Embryonic facial prominence (tissue), 1 donor: ENCODE measurements around the gene SYTL5.
"Not testable (repeated sequence)": the region's sequence is repeated elsewhere in the genome, so short reads cannot be mapped to it uniquely, and the experiment has no call there.

Experiments used
- DNase-seq: peaks from one replicate; pipeline ENCODE4 v3.0.0-alpha.2; 2016; ENCODE audit errors: extremely low spot score

The SYTL5 gene

DNA sequence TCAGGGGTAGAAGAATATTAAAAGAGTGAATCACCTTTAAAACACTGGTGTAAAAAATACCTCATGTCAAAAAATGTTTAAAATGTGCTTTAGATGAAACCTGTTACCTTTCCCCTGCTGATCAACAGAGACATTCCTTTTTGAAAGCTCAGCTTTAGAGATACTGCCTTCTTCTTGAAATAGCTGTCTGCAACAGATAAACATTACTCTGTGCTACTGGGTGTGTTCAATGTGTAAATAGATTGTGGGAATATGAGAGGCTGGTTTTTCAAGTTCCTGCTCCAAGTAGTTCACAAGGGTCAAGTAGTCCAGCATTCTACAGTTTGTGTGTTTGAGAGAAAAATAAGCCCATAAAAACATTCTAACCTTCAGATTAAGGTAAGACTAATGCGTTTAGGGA lies at the start of gene SYTL5:
Gene SYTL5 (plus strand): TSS at position 263 of the 400 bp plus-strand sequence. CDS start 27,337 bp downstream, outside the sequence.
- DNase-seq = no peak

DNA sequence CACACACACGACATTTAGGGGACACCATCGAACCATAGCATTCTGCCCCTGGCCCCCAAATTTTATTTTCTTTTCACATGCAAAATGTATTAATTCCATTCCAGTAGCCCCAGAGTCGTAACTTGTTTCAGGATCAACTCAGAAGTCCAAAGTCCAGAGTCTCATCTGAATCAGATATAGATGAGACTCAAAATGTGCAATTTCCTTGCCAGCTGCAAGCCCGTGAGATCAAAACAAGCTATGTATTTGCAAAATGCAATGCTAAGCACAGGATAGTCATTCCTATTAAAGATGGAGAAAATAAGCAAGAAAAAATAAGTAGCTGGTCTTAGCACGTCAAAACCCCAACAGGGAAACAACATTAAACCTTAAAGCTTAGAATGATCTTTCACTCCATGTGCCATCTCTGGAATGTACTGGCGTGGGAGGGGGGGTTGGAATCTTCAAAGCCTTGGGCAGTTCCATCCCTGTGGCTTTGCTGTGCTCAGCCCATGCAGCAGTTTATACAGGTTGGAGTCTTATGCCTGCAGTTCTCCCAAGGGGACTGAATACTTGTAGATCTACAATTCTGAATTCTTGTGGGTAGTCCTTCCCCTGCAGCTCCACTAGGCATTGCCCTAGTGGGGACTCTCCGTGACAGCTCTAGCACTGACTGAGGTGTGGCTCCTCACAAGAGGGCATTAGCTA lies 47.7 kb upstream of the SYTL5 start:
- DNase-seq = no peak

DNA sequence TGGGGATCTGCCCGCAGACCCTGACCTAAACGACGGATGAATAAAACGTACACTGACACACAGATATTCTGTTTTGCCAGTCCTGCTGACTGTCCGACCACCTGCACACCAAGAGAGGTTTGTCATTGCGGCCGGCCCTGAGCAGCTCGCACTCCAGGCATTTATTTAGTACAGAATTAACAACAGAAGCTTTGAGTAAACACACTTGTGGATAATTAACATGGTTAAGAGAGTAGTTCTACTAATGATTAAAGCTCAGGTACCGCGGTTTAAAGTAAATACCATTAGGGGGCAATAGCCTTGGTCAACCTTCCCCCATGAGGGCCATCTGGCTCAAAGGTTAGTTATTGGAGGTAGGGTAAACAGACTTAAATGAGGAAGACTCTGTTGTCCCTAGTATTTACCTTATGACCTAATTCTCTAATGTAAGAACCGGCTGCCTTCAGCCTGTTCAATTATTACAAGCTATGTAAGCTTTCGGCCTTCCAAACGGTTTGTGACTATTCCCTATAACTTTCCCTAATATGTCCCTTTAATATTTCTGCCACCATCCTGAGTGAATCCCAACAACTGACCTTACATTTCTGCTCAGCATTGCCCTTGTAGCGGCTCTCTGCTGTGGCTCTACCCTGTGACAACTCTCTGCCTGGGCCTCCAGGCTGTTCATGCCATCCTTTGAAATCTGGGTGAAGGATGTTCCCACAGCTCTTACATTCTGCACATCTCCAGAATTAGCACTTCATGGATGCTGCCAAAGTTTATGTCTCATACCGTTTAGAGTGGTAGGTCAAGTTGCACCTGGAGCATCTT lies 46.9 kb upstream of the SYTL5 start:
- no peak for DNase-seq

DNA sequence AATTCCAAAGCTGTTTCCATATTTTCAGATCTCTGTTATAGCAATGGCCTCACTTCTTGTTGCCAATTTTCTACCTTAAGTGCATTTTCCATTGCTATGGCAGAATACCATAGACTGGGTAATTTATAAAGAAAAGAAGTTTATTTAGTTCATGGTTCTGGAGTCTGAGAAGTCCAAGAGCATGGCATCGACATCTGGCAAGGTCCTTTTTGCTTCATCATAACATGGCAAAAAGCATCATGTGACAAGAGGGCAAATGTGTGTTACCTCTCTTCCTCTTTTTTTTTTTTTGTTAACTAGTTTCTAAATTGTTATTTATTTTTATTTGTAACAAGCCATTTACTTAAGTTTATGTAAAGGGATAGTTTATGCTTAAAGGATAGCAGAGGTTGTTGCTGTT lies 45.2 kb upstream of the SYTL5 start:
- DNase-seq = no peak

DNA sequence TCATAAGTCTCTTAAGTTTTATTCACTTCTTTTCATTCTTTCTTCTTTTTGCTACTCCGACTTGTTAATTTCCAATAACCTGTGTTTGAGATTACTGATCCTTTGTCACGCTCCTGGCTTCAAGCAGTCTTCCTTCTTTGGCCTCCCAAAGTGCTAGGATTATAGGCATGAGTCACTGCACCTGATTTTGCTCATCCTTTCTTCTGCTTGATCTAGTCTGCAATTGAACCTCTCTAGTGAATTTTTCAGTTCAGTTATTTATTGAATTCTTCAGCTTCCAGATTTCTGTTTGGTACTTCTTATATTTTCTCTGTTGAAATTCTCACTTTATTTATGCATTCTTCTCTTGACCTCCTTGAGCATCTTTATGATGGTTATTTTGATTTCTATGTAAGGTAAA lies 38.6 kb upstream of the SYTL5 start:
- no peak for DNase-seq

DNA sequence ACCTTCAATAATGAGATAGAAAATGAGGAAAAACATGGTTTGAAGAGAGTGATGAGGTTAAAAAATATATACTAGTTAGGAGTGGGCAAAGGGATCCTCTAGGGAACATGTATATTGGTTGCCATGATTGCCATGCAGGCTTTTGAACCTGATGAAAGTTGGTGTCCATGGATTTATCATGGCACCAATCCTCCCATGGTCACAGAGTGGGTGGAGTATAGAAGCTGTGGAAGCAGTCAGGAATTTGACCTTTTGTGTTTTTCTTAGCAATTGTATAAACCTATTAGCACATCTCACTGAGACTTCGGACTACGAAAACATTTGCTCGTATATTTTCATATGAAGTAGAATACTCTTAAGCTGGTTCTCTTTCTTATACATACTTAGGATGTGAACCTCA lies 30.9 kb upstream of the SYTL5 start:
- no peak for DNase-seq

DNA sequence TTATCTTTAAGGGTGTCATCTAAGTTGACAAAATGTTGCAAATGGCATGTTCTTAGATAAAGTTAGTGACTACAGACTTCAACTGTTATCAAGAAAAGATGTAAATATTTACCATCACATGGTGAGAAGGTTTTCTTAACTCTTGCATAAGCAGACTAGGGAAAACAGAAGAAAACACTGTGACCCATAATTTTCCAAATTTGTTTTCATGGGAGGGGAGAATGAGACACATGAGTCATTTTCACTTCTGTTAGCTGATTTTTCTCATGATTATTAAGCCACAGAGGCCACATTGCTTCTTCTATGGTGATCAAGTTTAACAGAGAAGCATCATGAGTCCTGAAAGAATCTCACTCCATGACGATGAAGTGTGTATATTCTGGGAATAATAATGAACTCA lies 30.2 kb upstream of the SYTL5 start:
- DNase-seq = no peak

DNA sequence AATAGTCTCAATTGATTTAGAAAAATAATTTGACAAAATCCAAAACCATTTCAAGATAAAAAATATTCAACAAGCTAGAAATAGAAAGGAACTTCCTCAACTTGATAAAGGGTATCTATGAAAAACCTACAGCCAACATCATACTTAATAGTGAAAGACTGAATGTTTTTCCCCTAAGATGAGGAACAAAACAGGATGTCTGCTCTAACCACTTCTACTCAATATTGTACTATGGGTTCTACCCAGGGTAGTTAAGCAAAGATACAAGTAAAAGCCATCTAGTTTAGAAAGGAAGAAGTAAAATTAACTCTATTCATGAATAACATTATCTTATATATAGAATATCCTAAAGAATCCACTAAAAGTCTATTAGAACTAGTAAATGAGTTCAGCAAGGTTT lies 21.5 kb upstream of the SYTL5 start:
- no peak for DNase-seq

DNA sequence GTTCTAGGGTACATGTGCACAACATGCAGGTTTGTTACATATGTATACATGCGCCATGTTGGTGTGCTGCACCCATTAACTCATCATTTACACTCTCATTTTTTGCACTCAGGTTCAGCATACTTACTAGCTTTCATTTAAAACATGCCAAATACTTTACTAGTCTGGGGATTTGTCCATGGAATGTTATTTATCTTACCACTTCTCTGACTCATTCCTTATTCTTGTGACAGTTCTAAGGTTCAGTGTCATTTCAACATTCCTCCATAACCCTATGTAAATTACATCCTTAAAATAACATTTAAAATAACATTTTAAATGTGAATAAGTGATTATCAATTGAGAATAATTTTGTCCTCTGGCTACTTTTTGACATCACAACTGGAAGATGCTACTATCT lies 19.5 kb upstream of the SYTL5 start:
- no peak for DNase-seq

DNA sequence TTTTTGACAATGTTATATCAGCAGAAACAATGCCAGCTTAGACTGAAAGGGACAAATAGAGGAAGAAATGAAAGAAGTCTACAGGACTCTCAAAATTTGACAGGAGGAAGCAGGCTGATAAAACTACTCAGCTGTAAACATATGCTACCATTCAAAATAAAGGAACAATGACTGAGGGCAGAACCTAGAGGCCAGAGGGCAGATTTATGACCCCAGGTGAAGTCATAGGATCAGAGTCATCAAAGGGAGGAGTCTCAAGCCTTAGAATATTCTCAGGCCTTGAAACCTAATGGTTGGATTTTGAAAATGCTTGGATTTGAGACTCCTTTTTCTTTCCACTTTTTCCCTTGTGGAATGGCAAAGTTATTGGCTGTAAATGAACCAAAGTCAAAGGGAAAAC lies 17.0 kb upstream of the SYTL5 start:
- no peak for DNase-seq

DNA sequence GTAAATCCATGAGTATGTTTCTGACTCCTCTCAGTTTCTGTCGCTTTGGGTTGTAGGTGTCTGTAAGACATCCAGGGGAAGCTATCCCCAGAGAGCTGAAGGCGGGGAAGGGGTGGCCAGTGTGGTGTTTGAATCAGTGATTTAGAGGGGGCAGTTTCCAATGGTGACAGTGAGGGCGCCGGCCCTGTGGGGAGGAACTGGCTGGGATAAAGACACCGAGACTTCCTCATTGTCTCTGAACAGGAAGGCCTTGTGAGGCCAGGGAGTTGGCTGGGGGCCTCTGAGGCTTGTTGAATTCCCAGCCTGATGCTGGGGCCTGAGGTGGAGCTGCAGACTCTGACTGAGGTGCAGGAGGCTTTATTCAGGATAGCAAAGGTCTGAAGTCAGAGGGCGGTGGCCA lies 15.1 kb upstream of the SYTL5 start:
- DNase-seq = not testable (repeated sequence)

DNA sequence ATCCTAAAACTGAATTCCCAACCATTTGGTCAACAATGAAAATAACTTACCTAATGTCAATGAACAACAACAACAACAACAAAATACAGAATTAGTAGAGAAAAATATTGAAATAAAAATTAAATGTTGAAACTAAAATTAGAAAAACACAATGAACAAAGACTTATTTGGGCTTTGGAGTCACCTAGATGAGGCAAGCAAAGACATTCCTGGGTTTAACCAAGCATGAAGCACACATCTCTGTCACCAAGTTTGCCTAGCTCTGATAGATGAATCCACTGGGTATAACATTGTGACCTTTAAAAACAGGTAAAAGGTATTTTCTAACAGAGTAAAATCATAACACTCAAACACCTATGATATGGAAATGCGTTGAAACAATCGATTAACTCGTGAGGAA lies 13.2 kb upstream of the SYTL5 start:
- no peak for DNase-seq

DNA sequence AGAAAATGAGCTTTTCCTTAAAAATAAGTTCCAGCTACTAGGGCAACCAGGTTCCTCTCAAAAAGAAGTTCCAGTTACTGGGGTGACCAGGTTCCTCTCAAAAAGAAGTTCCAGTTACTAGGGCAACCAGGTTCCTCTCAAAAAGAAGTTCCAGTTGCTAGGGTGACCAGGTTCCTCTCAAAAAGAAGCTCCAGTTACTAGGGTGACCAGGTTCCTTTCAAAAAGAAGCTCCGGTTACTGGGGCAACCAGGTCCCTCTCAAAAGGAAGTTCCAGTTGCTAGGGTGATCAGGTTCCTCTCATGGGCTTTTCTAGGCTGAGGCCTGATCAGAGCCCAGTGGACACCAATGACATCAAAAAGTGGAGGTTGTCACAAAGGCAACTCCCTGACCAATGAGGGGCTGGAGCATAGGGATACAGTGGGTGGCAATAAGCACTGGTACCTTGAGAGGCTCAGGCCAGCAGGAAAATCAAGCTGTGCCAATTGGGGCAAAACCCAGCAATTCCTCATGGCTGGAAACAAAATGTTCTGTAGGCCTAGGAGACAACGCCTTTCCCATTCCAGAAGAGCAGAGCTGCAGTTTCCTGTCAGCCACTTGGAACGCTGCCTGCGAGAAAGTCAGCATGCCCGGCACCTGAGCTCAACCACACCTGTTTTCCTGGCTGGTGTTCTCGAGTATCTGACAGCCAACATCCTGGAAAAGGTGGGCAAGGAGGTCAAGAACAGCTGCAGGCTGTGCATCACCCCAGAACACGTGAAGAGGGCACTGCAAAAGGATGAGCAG lies 12.3 kb upstream of the SYTL5 start:
- DNase-seq = no peak

DNA sequence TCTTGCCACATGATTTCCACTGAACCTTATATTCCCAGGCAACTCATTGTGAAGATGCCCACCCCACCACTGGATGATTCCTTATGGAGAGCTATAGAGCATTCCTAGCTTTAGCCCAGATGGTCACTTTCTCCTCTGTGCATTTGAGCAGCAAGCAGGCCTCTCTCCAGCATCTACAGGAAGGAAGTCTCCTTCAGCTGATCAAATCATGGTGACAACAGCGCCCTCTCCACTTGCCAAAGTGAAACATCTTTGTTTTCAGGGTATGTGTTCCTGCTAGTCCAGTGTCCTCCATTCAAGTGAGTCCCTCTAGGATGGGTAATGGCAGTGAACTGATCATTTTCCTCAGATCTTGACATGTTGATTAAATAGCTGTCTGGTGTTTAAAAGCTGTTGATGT lies 10.9 kb upstream of the SYTL5 start:
- no peak for DNase-seq

DNA sequence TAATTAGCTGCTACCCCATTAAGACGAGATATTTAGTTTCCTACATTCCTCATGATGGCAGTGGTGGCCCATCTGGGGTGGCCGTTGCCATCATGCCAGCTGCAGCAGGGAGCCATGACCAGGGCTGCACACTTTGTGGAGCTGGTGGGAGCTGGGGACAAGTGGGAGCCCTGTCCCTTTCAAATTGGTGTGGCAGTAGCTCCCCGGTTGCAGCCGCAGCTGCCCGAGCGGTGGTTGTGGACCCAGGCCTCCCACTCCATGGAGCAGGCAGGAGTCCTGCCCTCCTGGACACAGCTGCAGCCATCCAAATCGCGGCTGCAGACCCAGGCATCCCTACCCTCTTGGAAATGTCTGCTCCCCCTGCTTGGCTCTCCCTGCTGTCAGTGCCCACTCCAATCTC lies 9.3 kb upstream of the SYTL5 start:
- no peak for DNase-seq

DNA sequence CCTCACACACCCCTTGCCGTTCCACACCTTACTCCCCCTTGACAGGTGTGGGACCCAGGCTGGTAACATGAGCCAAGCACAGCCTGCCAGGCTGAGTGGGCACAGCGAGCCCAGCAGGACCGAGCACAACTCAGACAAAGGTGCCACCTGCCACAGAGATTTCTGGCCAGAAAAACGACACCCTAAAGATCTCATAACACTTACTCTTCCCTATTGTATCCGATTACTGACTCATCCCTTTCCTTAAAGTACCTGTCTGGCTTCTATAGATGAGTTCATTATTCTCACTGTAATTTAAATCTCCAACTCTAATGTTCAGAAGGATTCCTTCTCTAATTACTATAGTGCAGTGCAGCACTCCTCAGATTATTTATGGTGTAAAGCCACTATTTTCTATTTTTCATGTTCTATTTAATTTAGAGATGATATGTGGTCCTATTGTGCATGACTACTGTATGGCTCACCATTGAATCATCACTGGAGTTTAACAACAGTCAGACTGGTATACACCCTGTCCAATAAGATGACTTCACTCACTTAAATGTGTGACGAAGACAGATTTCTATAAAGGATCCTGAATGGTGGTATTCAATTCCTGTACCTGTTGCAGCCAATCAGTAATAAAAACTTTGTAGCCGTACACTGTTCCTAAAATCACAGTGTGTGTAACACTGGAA lies 7.6 kb upstream of the SYTL5 start:
- no peak for DNase-seq

DNA sequence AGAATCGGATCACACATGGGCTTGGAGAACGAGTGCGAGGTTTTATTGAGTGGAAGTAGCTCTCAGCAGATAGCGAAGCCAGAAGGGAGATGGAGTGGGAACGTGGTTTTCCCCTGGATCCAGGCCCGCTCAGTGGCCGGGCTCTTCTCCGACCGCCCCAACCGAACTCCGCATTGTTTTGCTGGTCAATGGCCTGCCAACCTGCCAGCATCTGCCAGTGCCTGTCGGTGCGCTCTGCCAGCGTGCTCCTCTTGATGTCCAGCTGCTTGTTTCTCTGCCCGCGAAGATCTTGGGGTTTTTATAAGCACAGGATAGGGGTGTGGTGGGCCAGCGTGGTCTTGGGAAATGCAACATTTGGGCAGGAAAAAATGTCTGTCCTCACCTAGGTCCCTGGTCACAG lies 5.6 kb upstream of the SYTL5 start:
- DNase-seq = no peak

DNA sequence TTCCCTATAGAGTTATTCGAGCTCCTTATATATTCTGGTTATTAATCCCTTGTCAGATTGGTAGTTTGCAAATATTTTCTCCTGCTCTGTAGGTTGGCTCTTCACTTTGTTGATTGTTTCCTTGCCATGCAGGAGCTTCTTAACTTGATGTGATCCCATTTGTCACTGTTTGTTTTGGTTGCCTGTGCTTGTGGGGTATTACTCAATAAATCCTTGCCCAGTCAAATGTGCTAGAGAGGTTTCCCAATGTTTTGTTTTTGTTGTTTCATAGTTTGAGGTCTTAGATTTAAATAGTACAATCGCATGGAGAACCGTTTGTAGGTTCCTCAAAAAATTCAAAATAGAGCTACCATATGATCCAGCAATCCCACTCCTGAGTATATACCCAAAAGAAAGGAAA lies 2.3 kb upstream of the SYTL5 start:
- DNase-seq = no peak

DNA sequence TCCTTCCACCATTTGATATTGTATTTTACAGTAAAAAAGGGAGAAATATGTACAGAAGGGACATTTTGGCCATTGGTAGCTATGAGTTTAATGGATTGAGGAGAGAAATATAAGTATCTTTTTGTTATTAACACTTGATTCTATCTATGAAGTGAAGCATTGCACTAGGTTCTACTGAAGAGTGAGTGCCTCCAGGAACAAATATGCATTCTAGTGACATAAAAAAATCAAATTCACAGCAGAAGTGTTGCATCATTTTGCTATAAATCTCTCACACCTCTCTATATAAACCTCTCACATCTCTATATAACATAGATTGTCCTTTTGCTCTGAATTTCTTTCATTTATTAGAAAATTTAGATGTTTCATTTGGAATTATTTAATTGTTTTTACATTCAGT lies 425 bp downstream of the SYTL5 start:
- DNase-seq = no peak

DNA sequence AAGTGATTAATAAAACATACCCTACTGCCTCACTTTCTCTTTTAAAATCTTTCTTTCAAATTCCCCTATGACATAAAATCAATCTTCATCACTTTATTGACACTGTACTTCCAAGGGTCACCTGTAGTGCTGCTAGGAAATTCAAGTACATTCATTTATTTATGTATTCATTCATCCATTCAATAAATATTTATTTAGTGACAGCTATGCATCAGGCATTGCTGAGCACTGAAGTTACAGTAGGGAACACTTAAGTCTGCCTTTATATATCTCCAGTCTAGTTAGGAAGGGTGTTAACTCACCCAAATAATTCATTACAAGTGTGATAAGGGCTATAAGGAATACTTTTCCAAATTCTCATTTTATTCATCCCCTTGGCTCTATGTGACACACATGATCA lies 2.3 kb downstream of the SYTL5 start:
- DNase-seq = no peak

DNA sequence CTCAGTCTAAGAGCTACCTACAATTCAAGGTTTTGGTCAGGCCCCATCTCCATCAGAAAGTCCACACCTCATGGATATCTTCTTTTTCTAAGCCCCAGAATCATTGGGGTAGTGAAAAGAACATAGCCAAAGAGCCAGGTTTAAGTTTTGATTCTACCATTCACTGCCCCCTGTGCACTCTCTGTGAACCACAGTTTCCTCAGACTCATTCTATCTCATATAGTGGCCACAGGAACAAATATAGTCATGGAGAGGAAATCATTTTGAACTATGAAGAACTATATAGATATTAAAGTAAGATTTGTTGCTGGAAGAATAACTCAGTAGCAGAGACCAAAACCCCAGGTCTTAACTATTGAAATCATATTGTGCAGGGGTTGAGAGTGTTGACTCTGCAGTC lies 3.3 kb downstream of the SYTL5 start:
- DNase-seq = no peak

DNA sequence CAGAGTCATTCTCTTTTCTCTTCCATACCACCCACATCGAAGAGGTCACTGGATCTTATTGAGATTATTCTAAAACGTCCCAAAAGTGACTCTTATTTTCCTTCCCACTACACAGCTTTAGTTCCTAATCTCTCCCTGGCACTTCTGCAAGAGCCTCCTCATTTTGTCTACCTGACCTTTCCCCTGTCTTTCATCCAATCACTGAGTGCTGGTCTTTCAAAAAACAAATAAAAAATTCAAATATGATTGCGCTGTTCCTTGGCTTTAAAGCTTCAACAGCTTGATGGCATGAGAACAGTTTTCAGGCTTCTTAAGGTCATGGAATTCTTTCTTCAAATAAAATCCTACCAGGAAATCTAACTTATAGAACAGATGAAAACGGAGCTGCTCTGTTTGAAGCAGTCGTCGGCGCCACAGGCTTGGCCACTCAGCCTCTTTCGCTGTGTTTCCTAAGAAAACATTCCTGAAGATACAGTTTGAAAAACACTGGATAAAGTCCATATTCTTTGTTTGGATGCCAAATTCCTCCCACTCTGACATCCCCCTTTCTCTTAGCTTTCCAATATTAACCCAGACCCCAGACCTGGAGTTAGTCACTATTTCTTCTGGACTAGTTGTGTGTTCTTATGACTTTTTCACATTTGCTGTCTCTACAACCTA lies 12.5 kb downstream of the SYTL5 start:
- no peak for DNase-seq
